Measurements from ENCODE around the gene TDRD5. TPM values are rescaled to one million over a fixed set of nuclear protein-coding genes. Genes with fewer than 3 reads are reported as not detected.

Gene TDRD5, protein sequence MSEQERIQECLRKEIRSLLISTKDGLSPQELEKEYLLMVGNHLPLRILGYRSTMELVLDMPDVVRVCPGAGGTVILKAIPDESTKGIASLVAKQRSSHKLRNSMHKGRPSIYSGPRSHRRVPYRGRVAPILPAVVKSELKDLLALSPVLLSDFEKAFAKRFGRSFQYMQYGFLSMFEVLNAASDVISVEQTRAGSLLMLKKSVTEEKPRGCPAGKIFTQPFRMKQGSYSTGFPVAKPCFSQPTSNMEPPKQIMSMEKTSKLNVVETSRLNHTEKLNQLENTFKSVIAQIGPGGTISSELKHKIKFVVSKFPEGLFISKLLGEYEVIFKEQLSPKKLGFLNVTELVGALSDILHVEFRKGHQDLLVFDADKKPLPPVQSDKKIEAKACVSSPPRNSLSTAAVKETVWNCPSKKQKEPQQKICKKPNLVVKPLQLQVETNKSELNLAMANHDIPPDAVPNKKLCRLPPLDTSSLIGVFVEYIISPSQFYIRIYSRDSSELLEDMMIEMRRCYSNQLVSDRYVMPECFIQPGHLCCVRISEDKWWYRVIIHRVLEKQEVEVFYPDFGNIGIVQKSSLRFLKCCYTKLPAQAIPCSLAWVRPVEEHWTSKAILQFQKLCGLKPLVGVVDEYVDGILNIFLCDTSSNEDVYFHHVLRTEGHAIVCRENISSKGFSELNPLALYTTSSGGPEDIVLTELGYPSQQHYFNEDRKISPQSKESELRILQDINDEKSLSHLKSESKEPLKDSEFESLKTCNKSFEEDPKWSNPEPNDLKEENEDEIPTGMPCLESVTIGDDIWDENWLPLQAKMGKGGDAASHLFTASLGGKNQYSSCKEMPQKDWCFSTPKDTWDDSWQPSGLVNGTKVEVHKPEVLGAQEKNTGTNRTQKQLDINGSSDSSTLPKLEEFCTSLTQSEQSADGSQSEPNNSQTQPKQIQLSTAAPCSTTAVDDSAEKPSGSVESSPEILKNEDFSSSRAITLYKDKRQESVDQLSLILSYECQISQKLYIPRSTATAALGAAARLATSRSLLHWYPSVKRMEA
- polyA plus RNA-seq (ENCODE audit: insufficient read length in 4 of 4): 1 to 10 TPM; 2.9 to 6.3 (median 3.8) TPM

DNA sequence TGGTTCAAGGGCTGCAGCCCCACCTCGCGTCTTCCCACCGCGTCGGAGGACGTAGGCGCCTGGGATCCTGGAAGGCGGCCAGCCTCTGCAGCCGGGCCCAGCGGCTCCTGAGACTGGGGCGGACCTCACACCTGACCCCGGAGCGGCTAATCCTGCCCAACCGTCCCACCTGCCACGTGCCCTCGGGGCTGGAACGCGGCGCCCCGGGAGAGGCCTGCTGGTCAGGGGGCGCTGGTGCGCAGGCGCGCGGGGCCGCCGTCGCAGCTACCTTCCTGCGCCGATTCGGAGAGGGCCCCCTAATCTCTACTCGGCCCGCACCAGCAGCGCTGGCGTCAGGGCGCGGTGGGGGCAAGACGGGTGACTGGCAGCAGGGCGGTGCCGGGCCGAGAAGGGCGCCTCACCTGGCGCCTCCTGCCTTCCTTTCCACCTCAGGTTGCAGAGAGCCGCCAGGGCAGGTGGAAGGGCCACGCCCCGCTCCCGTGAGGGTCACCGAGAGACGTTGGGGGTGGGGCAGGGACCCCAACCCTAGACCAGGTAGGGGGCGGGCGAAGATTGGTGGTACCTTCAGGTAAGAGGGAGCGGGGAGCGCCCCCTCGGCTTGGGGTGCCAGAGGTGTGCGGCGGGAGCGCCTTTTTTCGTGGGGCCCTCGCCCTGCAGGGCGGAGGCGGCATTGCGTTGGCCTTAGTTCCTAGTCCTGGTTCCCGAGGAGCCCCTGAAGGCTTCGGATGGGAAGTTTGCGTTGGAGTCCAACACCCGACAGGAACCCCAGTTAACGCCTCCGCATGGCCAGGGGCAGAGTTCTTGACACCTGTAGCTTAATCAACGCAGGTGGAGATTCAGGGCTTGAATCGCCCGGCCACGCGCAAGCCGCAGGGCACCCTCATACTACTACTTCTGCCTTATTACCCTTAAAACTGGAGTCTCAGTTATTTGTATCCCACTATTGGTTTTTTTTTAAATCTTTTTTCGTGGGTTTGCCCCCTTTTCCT is at the start of gene TDRD5:
Gene TDRD5 (plus strand): TSS at position 241 of the 989 bp plus-strand sequence. CDS start 784 bp downstream, outside the sequence.
- DNase-seq (ENCODE audit: low read depth in 4 of 4, low spot score in 3 of 4): no peak

DNA sequence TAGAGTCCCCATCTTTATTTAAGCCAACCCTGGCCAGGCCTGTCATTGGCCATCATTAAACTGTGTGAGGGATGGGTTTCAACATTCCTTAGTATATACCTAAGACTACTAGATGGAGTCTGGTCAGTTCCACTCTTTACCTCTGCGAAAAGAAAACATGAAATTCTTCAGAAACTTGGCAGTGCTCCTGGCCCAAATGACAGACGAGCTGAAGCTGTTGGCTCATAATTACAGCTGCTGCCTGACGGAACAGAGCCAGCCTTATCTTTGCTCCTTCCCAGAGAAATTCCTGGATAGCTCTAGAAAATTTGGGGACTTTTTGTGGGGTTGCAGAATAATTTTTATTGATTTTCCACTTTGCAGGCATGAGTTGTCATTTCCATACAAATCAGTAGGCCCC is 46.3 kb upstream of the TDRD5 start:
- DNase-seq (ENCODE audit: low read depth in 4 of 4, low spot score in 3 of 4): no peak

DNA sequence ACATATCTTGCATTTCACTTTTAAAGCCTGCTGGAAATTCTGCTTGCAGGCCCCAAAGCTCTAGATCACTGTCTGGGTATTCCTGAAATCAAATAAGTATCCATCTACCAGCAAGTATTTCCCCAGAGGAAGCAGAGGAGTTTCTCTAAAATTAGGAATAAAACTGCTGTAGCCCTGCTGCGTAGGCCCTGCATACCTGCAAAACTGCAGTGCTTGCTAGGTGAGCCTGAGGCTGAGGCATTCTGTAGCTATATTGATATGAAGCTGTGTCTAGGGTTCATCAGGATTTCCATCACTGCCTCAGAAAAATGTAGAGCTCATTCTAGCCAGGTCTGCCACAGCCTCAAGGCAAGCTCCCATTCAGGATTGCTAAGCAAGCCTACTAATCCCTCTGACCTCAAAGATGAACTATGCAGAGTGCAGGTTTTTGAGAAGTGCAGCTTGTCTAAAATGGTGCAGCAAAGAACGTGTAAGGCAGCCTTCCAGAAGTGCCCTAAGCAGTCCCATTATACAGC is 44.6 kb upstream of the TDRD5 start:
- DNase-seq (ENCODE audit: low read depth in 4 of 4, low spot score in 3 of 4): no peak

DNA sequence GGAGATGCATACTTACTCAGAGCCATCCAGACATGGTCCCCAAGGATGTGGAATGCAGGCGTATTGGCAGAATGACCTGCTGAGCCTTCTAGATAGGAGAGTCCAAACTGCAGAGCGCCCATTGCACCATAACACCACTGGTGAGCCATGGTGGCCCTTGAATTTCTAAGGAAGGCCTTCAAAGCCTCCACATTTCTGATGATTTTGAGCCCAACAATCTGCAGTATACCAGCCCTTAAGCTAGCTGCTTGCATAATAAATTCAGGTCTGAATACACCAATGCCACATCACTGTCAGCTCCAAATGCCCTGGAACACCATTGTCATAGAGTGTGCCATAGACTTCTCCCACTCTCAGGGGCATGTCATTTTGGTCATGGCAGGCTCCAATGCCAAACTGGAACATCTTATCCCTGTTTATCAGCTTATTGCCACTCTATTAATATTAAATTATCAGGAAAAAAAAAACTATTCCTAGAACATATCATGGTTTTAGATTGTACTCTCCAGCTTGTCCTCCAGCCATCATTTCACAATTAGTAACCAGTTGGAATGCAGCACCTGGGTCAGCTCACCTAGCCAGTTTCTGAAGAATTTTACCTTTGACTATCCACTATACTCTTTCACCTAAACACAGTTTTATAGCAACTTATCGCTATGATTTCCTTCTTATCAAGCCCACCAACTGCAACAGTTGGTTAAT is 42.8 kb upstream of the TDRD5 start:
- DNase-seq (ENCODE audit: low read depth in 4 of 4, low spot score in 3 of 4): no peak

DNA sequence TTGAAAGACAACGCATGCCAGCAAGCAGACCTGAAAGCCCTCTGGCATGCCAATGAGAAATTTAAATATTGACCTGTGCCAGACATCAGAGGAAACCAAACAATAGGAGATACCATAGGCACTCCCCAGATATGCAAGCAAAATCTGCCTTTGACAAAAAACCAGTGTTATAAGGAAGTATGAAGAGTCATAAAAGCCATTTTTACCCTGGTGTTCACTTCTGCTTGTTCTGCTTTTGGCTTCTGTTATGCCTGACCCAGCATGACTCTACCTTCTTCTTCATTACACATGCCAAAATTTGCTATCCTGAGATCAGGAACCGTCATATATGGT is 42.3 kb upstream of the TDRD5 start:
- DNase-seq (ENCODE audit: low read depth in 4 of 4, low spot score in 3 of 4): no peak

DNA sequence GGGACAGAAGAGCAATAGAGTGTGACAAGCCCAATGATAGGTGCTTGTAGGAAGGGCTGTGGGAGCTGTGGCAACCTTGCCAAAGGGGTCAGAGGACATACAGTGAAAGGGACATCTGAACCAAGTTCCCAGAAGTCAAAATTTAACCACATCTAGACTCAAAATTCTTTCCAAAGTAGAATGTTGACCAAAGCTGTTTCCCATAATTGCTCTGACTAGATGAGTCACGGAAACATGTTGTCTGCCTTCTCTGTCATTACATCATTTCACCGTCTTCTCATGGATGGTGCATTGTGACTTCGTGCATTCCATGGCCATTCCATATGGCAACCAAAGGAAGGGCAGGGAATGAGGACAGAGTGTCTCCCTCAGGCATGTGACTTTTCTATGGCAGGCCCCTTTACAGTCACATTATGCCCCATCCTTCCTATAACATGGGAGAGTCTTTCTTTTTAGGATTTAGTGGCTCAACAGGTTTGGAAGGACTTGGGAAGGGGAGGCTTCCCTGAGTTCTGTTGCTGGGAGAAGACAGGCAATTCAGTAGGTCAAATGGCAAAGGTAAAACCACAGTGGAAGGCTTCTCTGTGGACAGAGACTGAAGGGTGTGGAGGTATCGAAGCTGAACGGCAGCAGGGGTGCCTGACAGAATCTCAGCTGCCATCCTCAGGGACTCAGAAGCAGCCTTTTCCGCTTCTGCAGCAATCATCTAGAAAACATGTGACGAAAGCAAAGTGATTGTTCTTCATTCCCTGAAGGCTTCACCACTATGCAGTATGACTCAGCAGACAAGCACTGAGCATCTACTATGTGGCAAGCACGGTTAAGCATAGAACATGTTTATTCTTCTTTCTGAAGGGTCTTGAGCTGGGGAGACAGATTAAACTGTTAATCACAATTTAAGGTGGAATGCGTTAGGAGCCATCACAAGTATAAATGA is 40.6 kb upstream of the TDRD5 start:
- no peak for DNase-seq (ENCODE audit: low read depth in 4 of 4, low spot score in 3 of 4)

DNA sequence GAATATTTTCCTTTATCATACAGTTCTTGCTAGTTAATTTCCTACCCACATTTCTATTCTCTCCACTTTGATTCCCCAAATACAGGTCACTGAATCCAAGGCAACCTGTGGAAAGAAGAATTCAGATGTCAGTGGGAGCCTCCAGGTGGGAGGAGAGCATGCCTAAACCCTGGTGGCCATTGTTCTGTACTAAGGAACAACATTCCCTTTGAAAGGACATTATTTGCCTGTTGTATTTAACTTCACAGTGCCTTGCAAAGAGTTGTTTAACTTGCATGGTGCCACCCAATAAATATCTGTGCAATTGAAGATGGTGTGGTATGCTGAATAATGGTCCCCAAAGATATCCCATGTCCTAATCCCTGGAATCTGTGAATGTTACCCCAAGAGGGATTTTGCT is 37.2 kb upstream of the TDRD5 start:
- no peak for DNase-seq (ENCODE audit: low read depth in 4 of 4, low spot score in 3 of 4)

DNA sequence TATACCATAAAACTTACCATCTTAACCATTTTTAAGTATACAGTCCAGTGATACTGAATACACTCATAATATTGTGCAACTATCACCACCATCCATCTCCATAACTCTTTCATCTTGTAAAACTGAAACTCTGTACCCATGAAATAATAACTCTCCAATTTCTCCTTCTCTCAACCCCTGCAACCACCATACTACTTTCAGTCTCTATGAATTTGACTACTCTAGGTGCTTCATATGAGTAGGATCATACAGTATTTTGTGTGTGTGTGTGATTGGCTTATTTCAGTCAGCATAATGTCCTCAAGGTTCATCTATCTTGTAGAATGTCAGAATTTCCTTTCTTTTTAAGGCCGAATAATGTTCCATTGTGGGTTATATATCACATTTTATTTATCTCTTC is 33.6 kb upstream of the TDRD5 start:
- DNase-seq (ENCODE audit: low read depth in 4 of 4, low spot score in 3 of 4): no peak

DNA sequence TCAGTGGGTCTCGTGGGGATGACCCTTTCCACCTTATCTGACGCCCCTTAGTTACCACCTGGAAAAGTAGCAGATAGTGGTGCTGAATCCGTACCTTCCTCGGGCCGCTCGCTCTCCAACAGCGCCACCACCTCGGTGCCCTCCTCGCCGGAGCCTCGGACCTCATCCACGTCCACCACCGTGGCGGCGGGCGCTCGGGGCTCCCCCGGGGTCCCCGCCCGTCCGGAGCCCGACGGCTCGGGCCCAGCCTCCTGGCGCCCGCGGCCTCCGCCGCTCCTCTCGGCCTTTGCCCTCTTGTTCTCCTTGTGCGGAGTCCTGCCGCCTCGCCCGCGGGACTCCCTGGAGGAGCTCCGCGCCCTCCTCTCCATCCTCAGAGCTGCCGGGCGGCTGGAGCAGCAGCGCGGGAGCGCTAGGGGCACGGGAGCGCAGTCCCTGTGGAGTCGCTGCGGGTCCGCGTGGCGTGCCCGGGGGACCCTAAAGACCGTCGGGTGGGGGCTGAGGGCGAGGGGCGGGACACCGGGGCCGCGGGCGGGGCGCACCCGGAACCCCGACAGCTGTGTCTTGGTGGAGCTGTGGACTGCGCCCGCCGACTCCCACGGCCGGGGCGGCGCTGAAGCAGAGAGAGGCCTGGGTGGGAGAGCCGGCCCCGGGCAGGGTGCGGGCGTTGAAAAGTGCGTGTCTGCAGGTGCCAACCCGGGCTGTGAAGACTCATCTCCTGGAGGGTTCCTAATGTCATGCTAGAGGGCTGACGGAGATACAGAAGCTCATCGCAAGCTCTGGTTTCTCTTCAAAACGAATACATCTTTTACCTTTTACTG is 15.9 kb upstream of the TDRD5 start, which contains the start of gene NPHS2:
Gene NPHS2 (minus strand): TSS at position 452 of the 818 bp plus-strand sequence. CDS start 84 bp downstream, at position 368.
- no peak for DNase-seq (ENCODE audit: low read depth in 4 of 4, low spot score in 3 of 4)

DNA sequence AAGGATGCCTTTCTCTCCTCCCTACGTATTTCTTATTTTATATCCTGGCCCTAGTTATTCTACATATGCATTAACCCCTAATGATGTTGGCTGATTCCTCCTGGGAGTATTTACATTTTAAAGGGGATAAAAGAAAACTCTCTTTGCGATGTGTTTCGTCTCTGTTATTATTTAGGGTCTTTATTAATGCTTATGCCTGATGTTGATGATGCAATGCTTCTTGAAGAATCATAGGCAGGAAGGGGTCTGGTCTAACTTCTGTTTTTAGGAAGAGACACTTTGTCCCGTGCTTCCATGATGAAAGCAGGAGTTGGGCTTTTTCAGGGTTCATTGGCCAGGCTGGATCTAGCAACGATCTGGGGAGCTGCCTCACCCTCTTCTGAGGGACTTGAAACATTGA is 15.1 kb upstream of the TDRD5 start:
- no peak for DNase-seq (ENCODE audit: low read depth in 4 of 4, low spot score in 3 of 4)

DNA sequence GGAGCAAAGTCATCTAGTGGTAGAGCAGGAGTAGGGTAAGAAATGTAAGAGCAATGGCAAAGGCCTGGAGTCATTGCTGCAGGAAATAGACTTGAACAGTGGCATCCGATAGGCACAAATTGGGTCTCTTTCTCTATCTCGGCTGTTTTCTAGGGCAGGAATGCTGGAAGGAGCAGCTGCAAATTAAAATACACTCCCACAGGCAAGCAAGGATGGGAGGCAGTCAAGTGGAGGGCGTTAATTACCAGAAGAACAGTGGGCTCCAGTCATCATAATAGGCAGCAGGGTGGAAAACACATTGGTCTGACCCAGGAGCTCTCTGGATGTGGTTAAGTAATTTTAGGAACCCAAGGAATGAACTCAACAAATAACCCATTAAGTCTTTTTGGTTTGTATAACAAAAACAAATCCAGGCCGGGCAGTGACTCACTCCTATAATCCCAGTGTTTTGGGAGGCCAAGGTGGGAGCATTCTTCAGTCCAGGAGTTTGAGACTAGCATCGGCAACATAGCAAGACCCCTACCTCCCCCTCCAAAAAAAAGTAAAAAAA is 7.8 kb upstream of the TDRD5 start:
- no peak for DNase-seq (ENCODE audit: low read depth in 4 of 4, low spot score in 3 of 4)

DNA sequence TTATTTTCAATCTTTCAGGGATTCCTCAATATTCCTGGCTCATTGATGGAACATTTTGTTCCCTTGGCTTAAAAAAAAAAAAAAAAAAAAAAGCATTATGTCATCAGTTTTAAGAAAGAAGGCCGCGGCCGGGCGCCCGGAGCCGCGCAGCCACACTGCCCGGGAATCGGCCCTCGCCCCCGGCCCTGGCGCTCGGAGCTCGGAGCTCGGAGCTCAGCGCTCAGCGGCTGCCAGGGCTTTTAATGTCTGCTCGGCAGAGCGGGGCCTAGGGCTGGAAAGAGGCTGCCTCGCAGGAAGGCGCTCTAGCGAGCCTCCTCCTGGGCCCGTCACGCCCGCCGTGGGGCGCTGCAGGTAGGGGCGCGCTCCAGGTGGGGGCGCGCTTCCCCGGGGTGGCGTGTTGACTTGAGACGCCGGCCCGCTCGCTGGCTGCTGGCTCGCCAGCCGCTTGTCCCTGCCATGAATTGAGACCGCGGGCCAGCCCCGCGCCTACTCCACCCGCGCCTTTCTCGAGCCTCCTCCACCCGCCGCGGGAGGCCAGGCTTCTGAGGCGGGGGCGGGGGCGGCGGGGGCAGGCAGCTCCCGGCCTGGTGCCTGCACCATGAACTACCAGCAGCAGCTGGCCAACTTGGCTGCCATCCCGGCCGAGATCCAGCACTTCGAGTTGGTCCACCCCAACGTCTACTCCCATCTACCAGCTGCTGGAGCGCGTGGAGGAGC is 5.4 kb upstream of the TDRD5 start:
- DNase-seq (ENCODE audit: low read depth in 4 of 4, low spot score in 3 of 4): peak in 2 of 4 donors; percentile 50 to 53

DNA sequence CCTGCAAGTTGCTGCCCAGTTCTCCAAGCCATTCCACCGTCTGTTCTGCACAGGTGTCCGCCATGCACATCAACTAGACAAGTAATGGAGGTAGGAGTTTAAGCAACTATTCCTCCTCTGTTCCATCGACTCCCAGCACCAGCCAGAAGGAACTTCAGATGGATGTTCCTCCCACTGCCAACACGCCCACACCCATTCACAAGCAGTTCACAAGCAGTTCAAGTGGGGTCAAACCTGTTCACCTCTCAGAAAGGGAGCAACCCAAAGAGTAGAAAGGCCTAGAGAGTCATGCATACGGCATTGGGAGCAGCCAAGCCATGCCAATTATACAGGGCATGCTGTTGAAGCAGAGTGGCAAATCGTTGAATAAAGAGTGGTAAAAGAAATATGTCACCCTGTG is 4.3 kb upstream of the TDRD5 start:
- no peak for DNase-seq (ENCODE audit: low read depth in 4 of 4, low spot score in 3 of 4)

DNA sequence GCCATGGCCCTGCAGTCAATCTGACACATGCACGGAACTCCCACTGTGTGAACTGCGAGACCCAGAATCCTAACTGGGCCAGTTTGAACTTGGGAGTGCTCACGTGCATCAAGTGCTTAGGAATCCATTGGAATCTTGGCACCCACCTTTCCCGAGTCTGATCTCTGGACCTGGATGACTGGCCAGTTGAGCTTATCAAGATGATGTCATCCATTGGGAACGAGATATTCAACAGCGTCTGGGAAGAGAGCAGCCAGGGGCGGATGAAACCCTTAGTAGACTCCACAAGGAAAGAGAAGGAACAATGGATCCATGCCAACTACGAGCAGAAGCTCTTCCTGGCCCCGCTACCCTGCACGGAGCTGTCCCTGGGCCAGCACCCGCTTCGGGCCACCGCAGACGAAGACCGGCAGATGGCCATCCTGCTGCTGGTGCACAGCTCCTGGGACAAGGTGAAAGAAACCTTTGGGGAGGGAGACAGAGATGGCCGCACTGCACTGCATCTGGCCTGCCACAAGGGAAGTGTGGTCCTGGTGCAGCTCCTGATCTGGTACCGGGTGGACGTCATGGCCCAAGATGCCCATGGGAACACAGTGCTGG is 3.1 kb upstream of the TDRD5 start:
- no peak for DNase-seq (ENCODE audit: low read depth in 4 of 4, low spot score in 3 of 4)

DNA sequence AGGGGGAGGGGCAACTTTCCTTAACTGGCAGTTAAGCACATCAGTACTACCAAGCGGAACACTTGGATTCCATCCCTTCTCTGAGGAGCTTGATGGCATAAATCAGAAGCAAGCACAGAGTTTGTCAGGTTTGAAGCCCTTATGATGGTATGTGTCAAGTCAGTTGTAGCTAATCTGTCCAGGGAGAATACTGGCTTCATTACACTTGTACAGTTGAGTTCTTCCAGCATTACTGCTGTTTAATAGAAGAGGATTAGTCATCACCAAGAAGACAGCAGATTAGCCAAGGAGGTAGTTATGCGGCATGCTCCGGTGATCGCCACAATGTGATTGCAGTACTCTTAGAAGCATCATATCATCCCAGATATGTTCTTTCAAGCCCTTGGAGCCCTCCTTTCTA is 2.1 kb upstream of the TDRD5 start:
- no peak for DNase-seq (ENCODE audit: low read depth in 4 of 4, low spot score in 3 of 4)

DNA sequence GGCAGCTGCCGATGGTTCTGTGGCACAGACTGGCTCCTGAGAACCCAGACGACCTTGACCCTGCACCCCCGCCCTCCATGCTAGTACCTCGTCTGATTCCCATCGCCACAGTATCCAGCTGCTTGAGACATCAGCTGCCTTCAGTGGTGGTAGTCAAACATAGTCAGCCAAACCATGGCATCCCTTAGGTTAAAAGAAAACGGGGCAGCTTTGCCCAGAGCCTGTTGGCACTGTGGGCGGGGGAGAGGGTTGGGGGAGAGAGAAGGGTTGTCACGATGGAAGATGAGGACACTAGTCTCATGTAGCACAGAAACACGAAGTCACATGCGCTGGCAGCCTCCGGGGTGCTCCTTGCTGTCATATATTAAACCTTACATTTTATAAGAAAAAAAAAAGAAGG is 961 bp upstream of the TDRD5 start:
- no peak for DNase-seq (ENCODE audit: low read depth in 4 of 4, low spot score in 3 of 4)
